Astrocyte (in vitro differentiated cells and primary cell): ENCODE data around the gene GNB1L. TPM values are rescaled to one million over a fixed set of nuclear protein-coding genes. Genes with fewer than 3 reads are reported as not detected.

Experiments used
- DNase-seq: peaks from one replicate; pipeline ENCODE4 v3.0.0-alpha.2; 2010; ENCODE audit warnings: low read depth
- FAIRE-seq: peaks from 2 replicates; lab custom pipeline; 2011; peaks lifted over from hg19 to GRCh38; lab: Jason Lieb, UNC
- H2AFZ ChIP-seq: 2 replicates; pipeline ENCODE4 v1.6.0; 2012; ENCODE audit warnings: low read depth, low read length, inconsistent platforms
- H3K27ac ChIP-seq: 2 replicates; pipeline ENCODE4 v1.5.1; 2011; ENCODE audit warnings: low read depth, low read length, inconsistent platforms
- H3K27me3 ChIP-seq: 2 replicates; pipeline ENCODE4 v1.6.0; 2011; ENCODE audit warnings: low read length, inconsistent platforms; ENCODE audit not compliant: insufficient read depth
- H3K36me3 ChIP-seq: 2 replicates; pipeline ENCODE4 v1.5.1; 2011; ENCODE audit warnings: low read length, inconsistent platforms; ENCODE audit not compliant: insufficient read depth
- H3K4me1 ChIP-seq: 2 replicates; pipeline ENCODE4 v1.5.1; 2011; ENCODE audit warnings: low read length, inconsistent platforms; ENCODE audit not compliant: insufficient read depth
- H3K4me2 ChIP-seq: 2 replicates; pipeline ENCODE4 v1.6.0; 2012; ENCODE audit warnings: low read length, inconsistent platforms
- H3K4me3 ChIP-seq: 2 replicates; pipeline ENCODE4 v1.5.1; 2011; ENCODE audit warnings: low read depth, mild to moderate bottlenecking, low read length, inconsistent platforms; ENCODE audit not compliant: insufficient read depth
- H3K79me2 ChIP-seq: 2 replicates; pipeline ENCODE4 v1.6.0; 2012; ENCODE audit warnings: mild to moderate bottlenecking, low read length, inconsistent platforms; ENCODE audit not compliant: insufficient read depth
- H3K9ac ChIP-seq: 2 replicates; pipeline ENCODE4 v1.6.0; 2012; ENCODE audit warnings: mild to moderate bottlenecking, low read length, inconsistent platforms
- H3K9me3 ChIP-seq: 2 replicates; pipeline ENCODE4 v1.5.1; 2012; ENCODE audit warnings: low read depth, mild to moderate bottlenecking, low read length, inconsistent platforms; ENCODE audit not compliant: insufficient read depth
- H4K20me1 ChIP-seq: 2 replicates; pipeline ENCODE4 v1.6.0; 2012; ENCODE audit warnings: low read length, inconsistent platforms; ENCODE audit not compliant: insufficient read depth
- H3K27ac Mint-ChIP-seq: one replicate; pipeline ENCODE4 v1.8.0; 2021; ENCODE audit warnings: mild to moderate bottlenecking, mixed read lengths; ENCODE audit not compliant: unreplicated experiment
- H3K27me3 Mint-ChIP-seq: one replicate; pipeline ENCODE4 v1.8.0; 2021; ENCODE audit warnings: low read depth, mixed read lengths; ENCODE audit not compliant: unreplicated experiment
- H3K36me3 Mint-ChIP-seq: one replicate; pipeline ENCODE4 v1.8.0; 2021; ENCODE audit warnings: low read depth, mixed read lengths; ENCODE audit not compliant: unreplicated experiment
- H3K4me1 Mint-ChIP-seq: one replicate; pipeline ENCODE4 v1.8.0; 2021; ENCODE audit warnings: low read depth, mixed read lengths; ENCODE audit not compliant: unreplicated experiment
- H3K4me3 Mint-ChIP-seq: one replicate; pipeline ENCODE4 v1.8.0; 2021; ENCODE audit warnings: mild to moderate bottlenecking, moderate library complexity, mixed read lengths; ENCODE audit not compliant: unreplicated experiment
- H3K9me3 Mint-ChIP-seq: one replicate; pipeline ENCODE4 v1.8.0; 2021; ENCODE audit warnings: mild to moderate bottlenecking, mixed read lengths; ENCODE audit not compliant: unreplicated experiment
- EZH2 ChIP-seq: IDR thresholded peaks from 2 replicates; pipeline ENCODE4 v1.6.1; 2012; ENCODE audit warnings: mild to moderate bottlenecking, low read length, inconsistent platforms; ENCODE audit not compliant: insufficient read depth
- total RNA-seq: library from RNA; stranded (reverse); gene quantifications from 2 replicates; pipeline ENCODE4 v1.2.1, GENCODE V29; 2021
- TF ChIP-seq, protein P1 (sequence below): IDR thresholded peaks from 2 replicates; pipeline ENCODE4 v1.5.1; 2011; ENCODE audit warnings: low read depth, mild to moderate bottlenecking, inconsistent platforms, low read length, moderate library complexity; ENCODE audit not compliant: insufficient read depth

The GNB1L gene
- total RNA-seq, 1 donor from 2014 or later = 14.3 TPM

DNA sequence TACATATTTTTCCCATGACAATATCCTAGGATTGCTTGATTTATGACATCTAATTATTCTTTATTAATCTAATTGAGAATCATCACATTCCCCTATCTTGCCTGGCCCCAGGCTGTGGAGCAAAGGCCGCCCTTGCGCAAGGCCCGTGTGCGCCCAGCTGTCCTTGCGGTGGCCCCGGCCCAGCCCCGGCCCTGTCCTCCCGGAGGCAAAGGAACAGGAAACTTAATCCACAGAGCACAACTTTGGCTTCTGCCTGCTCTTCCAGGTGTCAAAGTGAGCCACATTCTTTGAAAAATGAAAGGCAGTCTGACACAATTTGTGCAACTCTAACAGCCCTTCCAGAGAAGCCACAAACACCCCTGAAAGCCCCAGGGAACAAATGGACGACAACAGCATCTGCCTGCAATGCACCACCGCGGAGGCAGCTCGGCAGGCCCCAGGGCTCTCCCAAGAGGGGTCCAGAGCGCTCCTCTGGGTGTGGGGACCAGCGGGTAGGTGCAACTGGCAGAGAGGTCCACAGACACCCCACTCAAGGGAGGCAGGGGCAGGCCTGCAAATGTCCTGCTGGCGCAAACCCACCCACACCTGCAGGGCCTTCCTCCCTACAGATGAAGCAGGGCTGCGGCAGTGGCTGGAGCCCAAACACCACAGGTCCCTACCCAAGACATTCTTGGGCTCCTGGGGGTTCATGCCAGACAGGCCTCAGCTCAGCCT, 30.3 kb downstream of the GNB1L start:
- Histone ChIP-seq H4K20me1 (peaks cover 8% of the 10 kb centered on the region), H3K79me2 (no peaks in the 10 kb centered on the region), H3K9me3 (no peaks in the 10 kb centered on the region), H2AFZ (no peak overlapping the region), H3K27ac (no peak overlapping the region), H3K4me3 (no peak overlapping the region), H3K36me3 (no peaks in the 10 kb centered on the region), H3K4me1 (no peaks in the 10 kb centered on the region), H3K27me3 (no peaks in the 10 kb centered on the region), H3K4me2 (no peak overlapping the region), H3K9ac (no peak overlapping the region)
- FAIRE-seq (no peak), DNase-seq (no peak)
- peaks cover 4% of the 10 kb centered on the region for H3K36me3 Mint-ChIP-seq
- no peak overlapping the region for H3K4me3 Mint-ChIP-seq
- H3K9me3 Mint-ChIP-seq = no peaks in the 10 kb centered on the region
- no peak overlapping the region for H3K27ac Mint-ChIP-seq
- no peaks in the 10 kb centered on the region for H3K4me1 Mint-ChIP-seq
- TF ChIP-seq, protein P1, sequence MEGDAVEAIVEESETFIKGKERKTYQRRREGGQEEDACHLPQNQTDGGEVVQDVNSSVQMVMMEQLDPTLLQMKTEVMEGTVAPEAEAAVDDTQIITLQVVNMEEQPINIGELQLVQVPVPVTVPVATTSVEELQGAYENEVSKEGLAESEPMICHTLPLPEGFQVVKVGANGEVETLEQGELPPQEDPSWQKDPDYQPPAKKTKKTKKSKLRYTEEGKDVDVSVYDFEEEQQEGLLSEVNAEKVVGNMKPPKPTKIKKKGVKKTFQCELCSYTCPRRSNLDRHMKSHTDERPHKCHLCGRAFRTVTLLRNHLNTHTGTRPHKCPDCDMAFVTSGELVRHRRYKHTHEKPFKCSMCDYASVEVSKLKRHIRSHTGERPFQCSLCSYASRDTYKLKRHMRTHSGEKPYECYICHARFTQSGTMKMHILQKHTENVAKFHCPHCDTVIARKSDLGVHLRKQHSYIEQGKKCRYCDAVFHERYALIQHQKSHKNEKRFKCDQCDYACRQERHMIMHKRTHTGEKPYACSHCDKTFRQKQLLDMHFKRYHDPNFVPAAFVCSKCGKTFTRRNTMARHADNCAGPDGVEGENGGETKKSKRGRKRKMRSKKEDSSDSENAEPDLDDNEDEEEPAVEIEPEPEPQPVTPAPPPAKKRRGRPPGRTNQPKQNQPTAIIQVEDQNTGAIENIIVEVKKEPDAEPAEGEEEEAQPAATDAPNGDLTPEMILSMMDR = no peak
- no peak for TF ChIP-seq EZH2
- H3K27me3 Mint-ChIP-seq = no peaks in the 10 kb centered on the region

DNA sequence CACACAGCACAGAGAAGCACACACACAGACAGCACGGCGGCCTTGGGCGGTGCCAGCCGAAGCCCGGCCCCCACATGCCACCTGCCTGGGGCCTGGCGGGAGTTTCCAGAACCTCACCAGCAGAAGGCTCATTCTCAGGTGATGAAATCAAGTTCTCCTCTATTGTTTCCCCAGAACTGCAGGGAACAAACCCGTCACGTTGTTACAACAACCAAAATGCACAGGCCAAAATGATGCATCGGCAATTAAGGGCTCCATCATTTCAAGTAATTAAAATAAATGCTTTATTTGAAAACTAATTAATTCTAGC, 30.8 kb downstream of the GNB1L start:
- H2AFZ ChIP-seq = no peak overlapping the region
- TF ChIP-seq, protein P1 = no peak
- TF ChIP-seq EZH2 = no peak
- H3K9me3 Mint-ChIP-seq = no peaks in the 10 kb centered on the region
- peaks cover 8% of the 10 kb centered on the region for H4K20me1 ChIP-seq
- no peaks in the 10 kb centered on the region for H3K27me3 ChIP-seq
- H3K36me3 Mint-ChIP-seq = peaks cover 4% of the 10 kb centered on the region
- no peak overlapping the region for H3K27ac ChIP-seq
- no peaks in the 10 kb centered on the region for H3K4me1 ChIP-seq
- H3K79me2 ChIP-seq = no peaks in the 10 kb centered on the region
- H3K9me3 ChIP-seq = no peaks in the 10 kb centered on the region
- no peak overlapping the region for H3K27ac Mint-ChIP-seq
- no peak overlapping the region for H3K9ac ChIP-seq
- no peaks in the 10 kb centered on the region for H3K36me3 ChIP-seq
- no peak overlapping the region for H3K4me2 ChIP-seq
- no peak for DNase-seq
- no peak for FAIRE-seq
- H3K4me3 ChIP-seq = no peak overlapping the region
- no peak overlapping the region for H3K4me3 Mint-ChIP-seq
- no peaks in the 10 kb centered on the region for H3K27me3 Mint-ChIP-seq
- no peaks in the 10 kb centered on the region for H3K4me1 Mint-ChIP-seq

DNA sequence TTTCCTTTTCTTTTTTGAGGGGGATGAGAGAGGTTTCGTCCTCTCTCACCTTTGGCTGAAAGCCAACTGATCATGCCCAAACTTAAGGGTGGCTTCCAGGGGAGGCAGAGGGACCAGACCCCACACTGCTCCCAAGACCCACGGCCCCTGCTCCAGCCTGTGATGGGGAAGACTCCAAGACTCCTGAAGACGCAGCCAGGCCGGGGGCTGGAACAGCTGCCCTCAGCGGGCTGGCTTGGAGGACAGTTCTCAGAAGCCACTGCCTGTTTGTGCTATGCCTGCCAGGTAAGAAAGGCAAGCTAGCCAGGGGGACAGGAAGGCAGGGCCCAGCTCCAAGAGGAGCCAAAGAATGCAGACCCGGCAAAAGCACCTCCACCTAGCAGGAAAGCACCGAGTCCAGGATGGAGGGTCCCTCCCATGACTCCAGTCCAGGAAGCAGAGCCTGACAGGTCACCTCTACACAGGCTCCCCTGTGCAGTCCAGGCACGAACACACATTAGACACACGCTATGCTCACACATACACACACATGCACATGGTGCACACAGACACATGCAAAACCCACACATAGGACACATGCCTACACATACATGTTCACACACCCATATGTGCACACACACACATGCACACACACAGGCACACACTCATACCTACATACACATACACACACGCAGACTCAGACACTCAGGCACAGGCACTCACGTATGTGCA, 31.3 kb downstream of the GNB1L start:
- H3K4me1 Mint-ChIP-seq = no peaks in the 10 kb centered on the region
- H3K4me1 ChIP-seq = no peaks in the 10 kb centered on the region
- H3K27ac Mint-ChIP-seq = no peak overlapping the region
- no peaks in the 10 kb centered on the region for H3K9me3 Mint-ChIP-seq
- H3K27ac ChIP-seq = no peak overlapping the region
- H3K4me3 ChIP-seq = no peak overlapping the region
- H3K36me3 Mint-ChIP-seq = peaks cover 4% of the 10 kb centered on the region
- TF ChIP-seq, protein P1 = no peak
- no peak for TF ChIP-seq EZH2
- H3K9me3 ChIP-seq = no peaks in the 10 kb centered on the region
- H3K4me2 ChIP-seq = no peak overlapping the region
- peaks cover 8% of the 10 kb centered on the region for H4K20me1 ChIP-seq
- H3K4me3 Mint-ChIP-seq = no peak overlapping the region
- no peaks in the 10 kb centered on the region for H3K27me3 ChIP-seq
- DNase-seq (no peak), FAIRE-seq (no peak)
- no peak overlapping the region for H3K9ac ChIP-seq
- H3K27me3 Mint-ChIP-seq = no peaks in the 10 kb centered on the region
- no peaks in the 10 kb centered on the region for H3K36me3 ChIP-seq
- H3K79me2 ChIP-seq = no peaks in the 10 kb centered on the region
- no peak overlapping the region for H2AFZ ChIP-seq
